Measurements from ENCODE around the gene PARP15. TPM values are rescaled to one million over a fixed set of nuclear protein-coding genes. Genes with fewer than 3 reads are reported as not detected.
"Not testable (repeated sequence)": the region's sequence is repeated elsewhere in the genome, so short reads cannot be mapped to it uniquely, and the experiment has no call there.

PARP15 gene
- total RNA-seq, 2 experiments from 2014 or later = 49.1 to 52.8 TPM

- Mint-ChIP-seq H3K4me1 (peaks cover 37% of the 10 kb centered on the region), H3K27ac (no peak overlapping the region), H3K4me3 (no peak overlapping the region), H3K27me3 (no peaks in the 10 kb centered on the region), H3K9me3 (no peaks in the 10 kb centered on the region), H3K36me3 (peaks cover 57% of the 10 kb centered on the region)
- POLR2A ChIA-PET = interaction anchor here (0.6 kb wide), 1 partner anchor 69 kb away, joined by 3 read pairs; no protein-coding TSS in a partner anchor
- DNase-seq = no peak
- no peak for ATAC-seq (ENCODE audit: low read depth)
Observed at GRCh38 chr3:122557356-122557755, 20.1 kb upstream of the PARP15 start.

DNA sequence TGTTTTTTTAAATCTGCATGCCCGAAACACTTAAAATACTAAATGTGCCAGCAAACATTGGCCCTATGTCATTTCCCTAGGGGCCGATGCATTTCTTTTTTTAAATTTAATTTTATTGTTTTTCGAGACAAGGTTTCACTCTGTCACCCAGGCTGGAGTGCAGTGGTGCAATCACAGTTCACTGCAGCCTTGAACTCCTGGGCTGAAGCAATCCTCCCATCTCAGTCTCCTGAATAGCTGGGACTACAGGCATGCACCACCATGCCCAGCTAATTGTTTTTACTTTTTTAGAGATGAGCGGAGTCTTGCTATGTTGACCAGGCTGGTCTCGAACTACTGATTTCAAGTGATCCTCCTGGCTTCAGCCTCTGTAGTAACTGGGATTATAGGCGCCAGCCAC is 18.8 kb upstream of the PARP15 start:
- no peak for ATAC-seq (ENCODE audit: low read depth)

GRCh38 chr3:122559906-122560305 is 17.5 kb upstream of the PARP15 start:
- DNase-seq = no peak
- Mint-ChIP-seq H3K4me3 (no peak overlapping the region), H3K27ac (peak overlapping the region; percentile 56), H3K4me1 (peaks cover 32% of the 10 kb centered on the region), H3K27me3 (no peaks in the 10 kb centered on the region), H3K9me3 (no peaks in the 10 kb centered on the region), H3K36me3 (peaks cover 59% of the 10 kb centered on the region)
- no peak for ATAC-seq (ENCODE audit: low read depth)
- POLR2A ChIA-PET = interaction anchor here (0.7 to 2.6 kb wide), 2 partner anchors 11 to 120 kb away, joined by 3 to 15 read pairs; partner anchors contain the start of gene PARP14

More for the DNA sequence above, 18.8 kb upstream of the PARP15 start:
- Mint-ChIP-seq H3K4me3 (no peak overlapping the region), H3K27ac (no peak overlapping the region), H3K9me3 (no peaks in the 10 kb centered on the region), H3K27me3 (no peaks in the 10 kb centered on the region), H3K36me3 (peaks cover 59% of the 10 kb centered on the region), H3K4me1 (peaks cover 38% of the 10 kb centered on the region)
- DNase-seq = no peak
- POLR2A ChIA-PET = interaction anchor here (0.5 to 2.6 kb wide), 2 partner anchors 121 to 166 kb away, joined by 4 to 15 read pairs; partner anchors contain the start of gene PARP14

DNA sequence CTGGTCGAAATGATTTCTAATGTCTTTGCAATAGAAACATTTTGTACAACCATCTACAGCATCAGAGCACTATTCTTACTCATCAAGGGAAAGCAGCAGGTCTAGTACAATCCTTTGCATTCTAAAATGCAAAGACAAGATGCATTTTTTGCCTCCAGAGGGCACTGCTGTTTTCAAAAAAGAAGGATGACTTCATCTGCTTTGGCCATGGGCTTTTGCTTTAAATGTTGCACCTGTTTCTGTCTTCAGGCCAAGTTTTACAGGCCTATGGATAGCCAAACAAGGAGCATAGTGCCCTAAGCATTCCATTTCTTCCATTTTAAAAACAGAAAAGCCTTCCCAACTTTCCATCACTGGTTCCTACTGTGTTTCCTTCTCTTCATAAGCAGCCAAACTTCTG is 16.8 kb upstream of the PARP15 start:
- Mint-ChIP-seq H3K27me3 (no peaks in the 10 kb centered on the region), H3K4me1 (peaks cover 26% of the 10 kb centered on the region), H3K9me3 (no peaks in the 10 kb centered on the region), H3K27ac (peak overlapping the region; percentile 69), H3K4me3 (peak overlapping the region; percentile 71), H3K36me3 (peaks cover 55% of the 10 kb centered on the region)
- ATAC-seq (ENCODE audit: low read depth) (peak; percentile 17), DNase-seq (no peak)
- POLR2A ChIA-PET = interaction anchor here (0.7 to 5.8 kb wide), 3 partner anchors 12 to 119 kb away, joined by 3 to 160 read pairs (median 4); partner anchors contain the start of genes PARP14 and PARP15

DNA sequence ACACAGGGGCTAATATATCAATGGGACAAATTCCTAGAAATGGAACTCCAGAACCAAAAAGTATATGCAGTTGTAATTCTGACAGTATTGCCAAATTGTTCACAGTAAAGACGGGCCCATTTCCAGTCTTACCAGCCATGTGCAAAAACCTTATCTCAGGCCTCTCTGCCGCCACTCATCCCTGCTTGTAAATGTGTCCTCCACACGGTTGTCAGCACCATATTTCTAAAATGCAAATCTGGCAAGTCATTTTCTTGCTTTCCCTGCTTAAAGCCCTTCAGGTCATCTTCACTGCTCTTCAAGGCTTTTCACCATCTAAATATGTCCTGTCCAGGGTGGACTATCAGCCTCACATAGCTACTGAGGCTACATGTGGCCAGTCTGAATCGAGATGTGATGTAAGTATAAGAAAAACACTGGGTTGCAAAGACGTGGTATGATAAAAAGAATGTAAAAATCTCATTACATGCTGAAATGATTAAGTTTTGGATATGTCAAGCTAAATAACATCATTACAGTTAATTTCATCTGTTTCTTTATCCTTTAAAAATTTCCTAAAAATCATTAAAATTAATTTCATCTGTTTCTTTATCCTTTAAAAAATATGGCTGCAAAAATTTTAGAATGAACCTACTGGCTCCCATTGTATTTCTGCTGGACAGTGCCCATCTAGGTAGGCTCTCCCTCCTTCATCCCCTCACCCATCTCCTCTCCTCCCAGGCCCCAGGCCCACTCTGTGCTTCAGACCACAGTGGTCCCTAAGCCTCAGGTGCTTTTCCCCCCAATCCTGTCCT is 14.3 kb upstream of the PARP15 start:
- Mint-ChIP-seq H3K4me1 (peaks cover 41% of the 10 kb centered on the region), H3K9me3 (no peaks in the 10 kb centered on the region), H3K36me3 (peaks cover 59% of the 10 kb centered on the region), H3K4me3 (peak overlapping the region; percentile 97), H3K27ac (peak overlapping the region; percentile 100), H3K27me3 (no peaks in the 10 kb centered on the region)
- DNase-seq (no peak), ATAC-seq (ENCODE audit: low read depth) (no peak)
- POLR2A ChIA-PET = interaction anchor here (1.0 to 5.8 kb wide), 5 partner anchors 14 to 179 kb away, joined by 3 to 160 read pairs (median 5); partner anchors contain the start of genes FAM162A, PARP14 and PARP15

- POLR2A ChIA-PET = interaction anchor here (1.0 to 5.8 kb wide), 13 partner anchors 8 to 171 kb away, joined by 3 to 160 read pairs (median 5); partner anchors contain the start of genes PARP14, PARP15 and WDR5B
- peak; percentile 49 for DNase-seq
- Mint-ChIP-seq H3K27me3 (no peaks in the 10 kb centered on the region), H3K27ac (peak overlapping the region; percentile 100), H3K4me3 (peak overlapping the region; percentile 97), H3K9me3 (no peaks in the 10 kb centered on the region), H3K36me3 (peaks cover 63% of the 10 kb centered on the region), H3K4me1 (peaks cover 46% of the 10 kb centered on the region)
- ATAC-seq (ENCODE audit: low read depth) = no peak
Observed at GRCh38 chr3:122563717-122564025, 13.8 kb upstream of the PARP15 start.

GRCh38 chr3:122564155-122564912 is 13.1 kb upstream of the PARP15 start, which contains the start of the genes DTX3L and PARP9:
DTX3L (plus strand) TSS chr3:122564338; CDS start chr3:122564427, 89 bp downstream.
PARP9 (minus strand) TSS chr3:122564300; CDS start chr3:122559620, 4,680 bp downstream.
- H3K27ac Mint-ChIP-seq = peak within 1 kb of the TSS; percentile 100
- POLR2A ChIA-PET = interaction anchor here (0.7 to 5.8 kb wide), 16 partner anchors 9 to 171 kb away, joined by 3 to 160 read pairs (median 4); partner anchors contain the start of genes PARP14, PARP15 and WDR5B
- H3K4me3 Mint-ChIP-seq = peak within 1 kb of the TSS; percentile 97
- peak; percentile 93 for DNase-seq
- ATAC-seq (ENCODE audit: low read depth) = peak; percentile 95
- no peaks in the 10 kb centered on the region for H3K9me3 Mint-ChIP-seq
- H3K4me1 Mint-ChIP-seq = peaks cover 51% of the 10 kb centered on the region
- peaks cover 65% of the 10 kb centered on the region for H3K36me3 Mint-ChIP-seq
- H3K27me3 Mint-ChIP-seq = no peaks in the 10 kb centered on the region

DNA sequence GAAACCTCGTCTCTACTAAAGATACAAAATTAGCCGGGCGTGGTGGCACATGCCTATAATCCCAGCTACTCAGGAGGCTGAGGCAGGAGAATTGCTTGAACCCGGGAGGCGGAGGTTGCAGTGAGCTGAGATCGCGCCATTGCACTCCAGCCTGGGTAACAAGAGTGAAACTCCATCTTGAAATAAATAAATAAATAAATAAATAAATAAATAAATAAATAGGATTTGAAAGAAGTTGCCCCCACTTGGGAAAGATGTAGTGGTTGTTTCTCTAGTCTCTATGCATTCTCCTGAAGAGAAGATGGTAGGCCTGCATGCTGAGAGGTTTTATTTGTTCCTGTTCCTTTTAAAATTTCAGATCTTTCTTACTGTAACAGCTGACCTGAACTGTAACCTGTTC is 9.3 kb upstream of the PARP15 start:
- H3K27ac Mint-ChIP-seq = peak overlapping the region; percentile 82
- DNase-seq; ATAC-seq (ENCODE audit: low read depth); H3K9me3 Mint-ChIP-seq; H3K27me3 Mint-ChIP-seq: not testable (repeated sequence)
- H3K4me3 Mint-ChIP-seq = peak overlapping the region; percentile 52
- H3K36me3 Mint-ChIP-seq = peaks cover 72% of the 10 kb centered on the region
- POLR2A ChIA-PET = interaction anchor here (0.6 to 1.3 kb wide), 2 partner anchors 10 to 110 kb away, joined by 3 to 4 read pairs; partner anchors contain the start of gene PARP15
- H3K4me1 Mint-ChIP-seq = peaks cover 51% of the 10 kb centered on the region

DNA sequence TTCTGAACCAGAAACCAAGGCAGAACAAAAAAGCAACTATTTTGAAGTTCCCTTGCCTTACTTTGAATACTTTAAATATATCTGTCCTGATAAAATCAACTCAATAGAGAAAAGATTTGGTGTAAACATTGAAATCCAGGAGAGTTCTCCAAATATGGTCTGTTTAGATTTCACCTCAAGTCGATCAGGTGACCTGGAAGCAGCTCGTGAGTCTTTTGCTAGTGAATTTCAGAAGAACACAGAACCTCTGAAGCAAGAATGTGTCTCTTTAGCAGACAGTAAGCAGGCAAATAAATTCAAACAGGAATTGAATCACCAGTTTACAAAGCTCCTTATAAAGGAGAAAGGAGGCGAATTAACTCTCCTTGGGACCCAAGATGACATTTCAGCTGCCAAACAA is 8.7 kb upstream of the PARP15 start:
- H3K4me3 Mint-ChIP-seq = peak overlapping the region; percentile 44
- peaks cover 53% of the 10 kb centered on the region for H3K4me1 Mint-ChIP-seq

DNA sequence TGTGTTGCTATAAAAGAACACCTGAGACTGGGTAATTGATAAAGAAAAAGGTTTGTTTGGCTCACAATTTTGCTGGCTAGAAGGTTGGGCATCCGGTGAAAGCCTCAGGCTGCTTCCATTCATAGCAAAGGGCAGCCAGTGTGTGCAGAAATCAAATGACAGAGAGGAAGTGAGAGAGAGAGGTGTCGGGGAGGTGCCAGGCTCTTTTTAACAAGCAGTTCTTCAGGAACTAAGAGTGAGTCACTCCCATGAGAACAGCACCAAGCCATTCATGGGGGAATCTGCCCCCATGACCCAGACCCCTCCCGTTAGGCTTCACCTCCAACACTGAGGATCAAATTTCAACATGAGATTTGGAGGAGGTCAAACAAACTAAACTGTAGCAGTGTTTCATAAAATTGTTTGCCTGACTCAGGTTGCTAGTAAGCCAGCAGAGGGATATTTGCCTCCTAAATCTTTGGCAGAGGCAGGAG is 4.5 kb upstream of the PARP15 start:
- Mint-ChIP-seq H3K27ac (peak overlapping the region; percentile 82), H3K4me1 (peaks cover 54% of the 10 kb centered on the region), H3K4me3 (peak overlapping the region; percentile 18), H3K27me3 (no peaks in the 10 kb centered on the region), H3K36me3 (peaks cover 52% of the 10 kb centered on the region), H3K9me3 (no peaks in the 10 kb centered on the region)
- POLR2A ChIA-PET = interaction anchor here (1.0 kb wide), 1 partner anchor 11 kb away, joined by 4 read pairs; no protein-coding TSS in a partner anchor
- no peak for DNase-seq
- peak; percentile 57 for ATAC-seq (ENCODE audit: low read depth)

More for the DNA sequence above, 8.7 kb upstream of the PARP15 start:
- Mint-ChIP-seq H3K36me3 (peaks cover 70% of the 10 kb centered on the region), H3K27me3 (no peaks in the 10 kb centered on the region), H3K9me3 (no peaks in the 10 kb centered on the region), H3K27ac (peak overlapping the region; percentile 82)
- DNase-seq (no peak), ATAC-seq (ENCODE audit: low read depth) (no peak)
- POLR2A ChIA-PET = interaction anchor here (0.6 to 1.3 kb wide), 2 partner anchors 9 to 109 kb away, joined by 3 to 4 read pairs; partner anchors contain the start of gene PARP15

- Mint-ChIP-seq H3K4me3 (peak overlapping the region; percentile 9), H3K4me1 (peaks cover 47% of the 10 kb centered on the region), H3K27ac (peak overlapping the region; percentile 28), H3K36me3 (peaks cover 31% of the 10 kb centered on the region), H3K9me3 (peaks cover 3% of the 10 kb centered on the region), H3K27me3 (no peaks in the 10 kb centered on the region)
- POLR2A ChIA-PET = interaction anchor here (1.0 to 5.0 kb wide), 5 partner anchors 11 to 159 kb away, joined by 3 to 56 read pairs (median 5); partner anchors contain the start of genes DTX3L, PARP14 and PARP9
- DNase-seq = no peak
- ATAC-seq (ENCODE audit: low read depth) = peak; percentile 12
Observed at GRCh38 chr3:122576174-122576940, 1.1 kb upstream of the PARP15 start.

All from activated naive CD8-positive, alpha-beta T cell treated with anti-CD3 and anti-CD28 coated beads, Interleukin-2, amount 10 ng/mL, durations not matched to agents 7 days and 5 days (primary cell).